D721Med (cell line): Measurements from ENCODE around the gene SDK1.

Source experiments
- DNase-seq: peaks from one replicate; pipeline ENCODE4 v3.0.0; 2011; ENCODE audit warnings: low spot score; ENCODE audit not compliant: insufficient read length
- FAIRE-seq: peaks from 2 replicates; lab custom pipeline; 2011; peaks lifted over from hg19 to GRCh38; lab: Jason Lieb, UNC
- CTCF ChIP-seq: IDR thresholded peaks from 2 replicates; pipeline ENCODE4 v1.5.1; 2012; ENCODE audit warnings: mild to moderate bottlenecking, control low read depth; ENCODE audit not compliant: insufficient read depth; ENCODE audit errors: missing control alignments

The SDK1 gene

GRCh38 chr7:3980300-3980643 is 679.2 kb downstream of the SDK1 start:
- no peak for DNase-seq
- FAIRE-seq: no peak
- no peak for TF ChIP-seq CTCF

GRCh38 chr7:3981281-3981680 is 680.2 kb downstream of the SDK1 start:
- no peak for TF ChIP-seq CTCF
- no peak for FAIRE-seq
- no peak for DNase-seq

GRCh38 chr7:3984456-3984855 is 683.4 kb downstream of the SDK1 start:
- no peak for TF ChIP-seq CTCF
- no peak for FAIRE-seq

GRCh38 chr7:3986927-3987326 is 685.9 kb downstream of the SDK1 start:
- no peak for DNase-seq
- TF ChIP-seq CTCF: no peak
- no peak for FAIRE-seq

More at GRCh38 chr7:3984456-3984855, 683.4 kb downstream of the SDK1 start:
- DNase-seq: no peak

GRCh38 chr7:3987426-3987927 is 686.4 kb downstream of the SDK1 start:
- no peak for FAIRE-seq
- TF ChIP-seq CTCF: no peak
- no peak for DNase-seq

- no peak for TF ChIP-seq CTCF
- DNase-seq (no peak), FAIRE-seq (no peak)
These were observed 688.7 kb downstream of the SDK1 start for GRCh38 chr7:3989723-3990122.

- no peak for TF ChIP-seq CTCF
- FAIRE-seq: no peak
- DNase-seq: no peak
These were observed 690.7 kb downstream of the SDK1 start for GRCh38 chr7:3991731-3992231.
